Lung (tissue), 12 donors: ENCODE measurements around the gene GATAD1. TPM values are rescaled to one million over a fixed set of nuclear protein-coding genes. Genes with fewer than 3 reads are reported as not detected.
A peak's percentile ranks its signal among the peaks of the same experiment; 100 is the strongest.

ENCODE experiments used
- ATAC-seq: fragments of 200-7000 bp; cut with Tn5 transposase; one replicate; pipeline ENCODE4 v1.9.1; 2020; ENCODE audit warnings: moderate number of reproducible peaks; ENCODE audit not compliant: insufficient read depth, low FRiP score
- DNase-seq, 3 donors: peaks; one replicate each; pipeline ENCODE4 v3.0.0-alpha.2; 2013 to 2017
- H3K27ac ChIP-seq, 2 donors: one replicate each; pipeline ENCODE4 v1.5.1; 2013; ENCODE audit warnings: mild to moderate bottlenecking in 2 of 2, moderate library complexity in 2 of 2, control low read depth in 1 of 2, inconsistent platforms in 1 of 2, low read depth in 1 of 2, low read length in 1 of 2
- H3K27me3 ChIP-seq, 3 donors: one replicate each; pipeline ENCODE4 v1.5.1; 2013; ENCODE audit warnings: low read length in 2 of 3; ENCODE audit not compliant: control insufficient read depth in 3 of 3, insufficient read depth in 3 of 3
- H3K36me3 ChIP-seq, 4 donors: one replicate each; pipeline ENCODE4 v1.5.1; 2013; ENCODE audit warnings: low read length in 4 of 4, mild to moderate bottlenecking in 1 of 4, moderate library complexity in 1 of 4; ENCODE audit not compliant: control insufficient read depth in 4 of 4, insufficient read depth in 4 of 4
- H3K4me1 ChIP-seq, 5 donors: one replicate each; pipeline ENCODE4 v1.5.1; 2013; ENCODE audit warnings: low read length in 5 of 5, mild to moderate bottlenecking in 2 of 5, moderate library complexity in 1 of 5; ENCODE audit not compliant: control insufficient read depth in 5 of 5, insufficient read depth in 5 of 5
- H3K4me3 ChIP-seq: one replicate; pipeline ENCODE4 v1.5.1; 2013; ENCODE audit warnings: mild to moderate bottlenecking, control low read depth, moderate library complexity
- H3K9ac ChIP-seq, 2 donors: one replicate each; pipeline ENCODE4 v1.5.1; 2013; ENCODE audit warnings: low read length in 2 of 2, control low read depth in 1 of 2; ENCODE audit not compliant: insufficient read depth in 1 of 2
- H3K9me3 ChIP-seq, 4 donors: one replicate each; pipeline ENCODE4 v1.5.1; 2013; ENCODE audit warnings: low read length in 3 of 4, mild to moderate bottlenecking in 1 of 4, moderate library complexity in 1 of 4; ENCODE audit not compliant: control insufficient read depth in 4 of 4, insufficient read depth in 3 of 4
- WGBS, 2 donors: extraction: QIAGEN DNeasy Blood & Tissue Kit; methylation state at CpG; one replicate each; pipeline ENCODE4 v1.1.7; 2013; 5-methylcytosine and 5-hydroxymethylcytosine counted together
- polyA plus RNA-seq, 2 donors: library from polyadenylated mRNA; stranded (reverse); fragments of 200-250 nt; gene quantifications; one replicate each; pipeline ENCODE4 v1.2.1, GENCODE V29; 2013
- total RNA-seq, 2 donors: library from RNA; depleted of rRNA in 1 of 2; stranded (reverse); fragments of >200 nt in 1 of 2; gene quantifications; one replicate each; pipeline ENCODE4 v1.2.1, GENCODE V29; 2014 to 2021
- TF ChIP-seq, protein P1 (sequence below): IDR thresholded peaks from 2 replicates; pipeline ENCODE4 v1.5.1; 2012; ENCODE audit warnings: mild to moderate bottlenecking; ENCODE audit errors: control extremely low read depth, extremely low read depth
- donor health status: control.
- donor health status: control.
- donor health status: Bipolar disorder and iron deficiency.
- donor health status: healthy.
- donor health status: DM: yes; HTN: yes; CAD: no.

GATAD1 gene
- total and polyA plus RNA-seq, 4 donors, result 15.9 to 80.3 (median 28.1) TPM

GRCh38 chr7:92460510-92460909, 13.2 kb downstream of the GATAD1 start:
- no peak for ATAC-seq
- peak in 1 of 3 donors; percentile 8 for DNase-seq

DNA sequence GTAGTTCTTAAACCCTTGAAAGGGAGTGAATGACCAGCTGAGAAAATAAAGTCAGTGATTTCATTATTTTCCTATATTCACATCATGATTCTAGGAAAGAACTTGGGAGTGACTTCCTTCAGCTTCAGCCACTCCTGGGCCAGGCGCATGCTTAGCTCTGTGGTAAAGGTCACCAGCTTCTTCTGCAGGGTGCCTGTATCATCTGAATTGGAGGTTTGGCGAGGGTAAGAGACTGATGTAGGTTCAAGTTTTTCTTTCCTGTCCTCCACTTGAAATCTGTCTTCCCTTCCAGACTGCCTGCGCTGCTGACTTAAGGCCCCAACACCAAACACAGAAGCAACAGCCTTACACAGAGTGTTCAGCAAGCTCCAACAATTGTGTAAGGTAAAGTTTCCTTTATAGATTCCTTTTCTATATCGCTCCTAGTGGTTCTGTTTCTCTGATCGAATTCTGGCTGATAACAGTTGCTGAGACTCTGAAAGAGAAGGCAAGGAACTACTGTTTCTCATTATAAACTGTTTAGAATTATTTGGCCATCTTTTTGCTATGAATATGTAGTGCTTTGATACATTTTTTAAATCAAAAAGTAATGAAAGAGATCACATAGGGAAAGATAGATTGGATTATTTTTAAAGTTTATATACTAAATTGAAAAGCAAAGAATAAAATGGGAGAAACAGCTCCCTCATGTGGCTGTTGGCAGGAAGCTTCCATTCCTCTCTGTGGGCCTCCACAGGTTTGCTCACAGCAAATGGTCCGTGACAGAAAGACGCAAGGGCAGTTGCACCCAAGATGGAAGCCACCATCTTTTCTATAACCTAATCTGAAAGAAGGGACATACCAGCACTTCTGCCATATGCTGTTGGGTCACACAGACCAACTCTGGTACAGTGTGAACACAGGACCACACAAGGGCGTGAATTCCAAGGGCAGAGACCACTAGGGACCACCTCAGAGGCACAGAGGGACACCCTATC, 14.0 kb downstream of the GATAD1 start:
- Histone ChIP-seq H3K27ac (no peak overlapping the region), H3K9ac (no peak overlapping the region), H3K4me1 (no peaks in the 10 kb centered on the region), H3K36me3 (peaks cover 3 to 15% (median 7%) of the 10 kb centered on the region in 4 donors), H3K27me3 (no peaks in the 10 kb centered on the region), H3K9me3 (no peaks in the 10 kb centered on the region), H3K4me3 (no peak overlapping the region)
- ATAC-seq (no peak), DNase-seq (peak in 2 of 3 donors; percentile 48 to 50)
- TF ChIP-seq, protein P1, sequence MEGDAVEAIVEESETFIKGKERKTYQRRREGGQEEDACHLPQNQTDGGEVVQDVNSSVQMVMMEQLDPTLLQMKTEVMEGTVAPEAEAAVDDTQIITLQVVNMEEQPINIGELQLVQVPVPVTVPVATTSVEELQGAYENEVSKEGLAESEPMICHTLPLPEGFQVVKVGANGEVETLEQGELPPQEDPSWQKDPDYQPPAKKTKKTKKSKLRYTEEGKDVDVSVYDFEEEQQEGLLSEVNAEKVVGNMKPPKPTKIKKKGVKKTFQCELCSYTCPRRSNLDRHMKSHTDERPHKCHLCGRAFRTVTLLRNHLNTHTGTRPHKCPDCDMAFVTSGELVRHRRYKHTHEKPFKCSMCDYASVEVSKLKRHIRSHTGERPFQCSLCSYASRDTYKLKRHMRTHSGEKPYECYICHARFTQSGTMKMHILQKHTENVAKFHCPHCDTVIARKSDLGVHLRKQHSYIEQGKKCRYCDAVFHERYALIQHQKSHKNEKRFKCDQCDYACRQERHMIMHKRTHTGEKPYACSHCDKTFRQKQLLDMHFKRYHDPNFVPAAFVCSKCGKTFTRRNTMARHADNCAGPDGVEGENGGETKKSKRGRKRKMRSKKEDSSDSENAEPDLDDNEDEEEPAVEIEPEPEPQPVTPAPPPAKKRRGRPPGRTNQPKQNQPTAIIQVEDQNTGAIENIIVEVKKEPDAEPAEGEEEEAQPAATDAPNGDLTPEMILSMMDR, result peak; percentile 15
- WGBS, 2 donors, result 73 to 75% methylated on average over 8 of the region's 8 CpGs

More at GRCh38 chr7:92460510-92460909, 13.2 kb downstream of the GATAD1 start:
- Histone ChIP-seq H3K4me3 (no peak overlapping the region), H3K9me3 (no peaks in the 10 kb centered on the region), H3K4me1 (peaks cover 0 to 2% (median 0%) of the 10 kb centered on the region in 5 donors), H3K9ac (no peak overlapping the region), H3K36me3 (peaks cover 10 to 20% (median 13%) of the 10 kb centered on the region in 4 donors), H3K27me3 (no peaks in the 10 kb centered on the region), H3K27ac (no peak overlapping the region)
- WGBS, 2 donors, result 80 to 96% methylated on average over 4 of the region's 4 CpGs
- TF ChIP-seq, protein P1, result no peak

GRCh38 chr7:92462560-92462959, 15.3 kb downstream of the GATAD1 start:
- no peak overlapping the region for H3K27ac ChIP-seq
- DNase-seq (no peak), ATAC-seq (no peak)
- H3K4me3 ChIP-seq, result no peak overlapping the region
- H3K9me3 ChIP-seq, result no peaks in the 10 kb centered on the region
- TF ChIP-seq, protein P1, result no peak
- H3K27me3 ChIP-seq, result no peaks in the 10 kb centered on the region
- 92 to 95% methylated on average over 3 of the region's 3 CpGs for WGBS, 2 donors
- H3K4me1 ChIP-seq, result no peaks in the 10 kb centered on the region
- peaks cover 0 to 14% (median 4%) of the 10 kb centered on the region in 4 donors for H3K36me3 ChIP-seq
- no peak overlapping the region for H3K9ac ChIP-seq
